PC-3 (cell line): ENCODE results near the gene ZIC2. TPM values are rescaled to one million over a fixed set of nuclear protein-coding genes. Genes with fewer than 3 reads are reported as not detected.

Experiments
- ATAC-seq: fragments of 200-7000 bp; cut with Tn5 transposase; 2 replicates; pipeline ENCODE4 v1.9.1; 2020; ENCODE audit warnings: mild to moderate bottlenecking, moderate library complexity
- BruUV-seq: library from RNA; stranded (reverse); fragments of 400-500 nt; replicated peaks from 2 replicates; lab custom pipeline; 2021; lab: Mats Ljungman, UMichigan
- CTCF ChIA-PET: fragments of 300-600 bp; sonication (Branson Sonifier 250); formaldehyde crosslinking; loops from one replicate; lab custom pipeline; 2022; ENCODE audit warnings: antibody characterized with exemption; lab: Charles Lee
- POLR2A ChIA-PET: fragments of 300-600 bp; sonication (Branson Sonifier 250); formaldehyde crosslinking; loops from one replicate; lab custom pipeline; 2022; ENCODE audit warnings: antibody characterized with exemption; ENCODE audit not compliant: unreplicated experiment; lab: Charles Lee
- DNase-seq: peaks from one replicate; pipeline ENCODE4 v3.0.0-alpha.2; 2015
- H2AFZ ChIP-seq: fragments of 300-600 bp; sonication (generic); 2 replicates; pipeline ENCODE4 v1.6.0; 2016; ENCODE audit warnings: antibody characterized with exemption, low read length
- H3F3A ChIP-seq: fragments of 300-600 bp; sonication (generic); one replicate; pipeline ENCODE4 v1.6.0; 2017; ENCODE audit warnings: antibody characterized with exemption, low read length, control low read depth, mild to moderate bottlenecking; ENCODE audit not compliant: unreplicated experiment
- H3K27ac ChIP-seq: fragments of 300-600 bp; sonication (generic); 2 replicates; pipeline ENCODE4 v1.5.1; 2016; ENCODE audit warnings: mild to moderate bottlenecking, low read length
- H3K27me3 ChIP-seq: fragments of 300-600 bp; sonication (generic); 2 replicates; pipeline ENCODE4 v1.6.1; 2016; ENCODE audit warnings: low read length, mixed read lengths
- H3K36me3 ChIP-seq: fragments of 300-600 bp; sonication (generic); 2 replicates; pipeline ENCODE4 v1.6.1; 2016; ENCODE audit warnings: low read depth, mixed run types, low read length, mixed read lengths
- H3K4me1 ChIP-seq: fragments of 300-600 bp; sonication (generic); 2 replicates; pipeline ENCODE4 v1.5.1; 2016; ENCODE audit warnings: low read length; ENCODE audit not compliant: insufficient read depth
- H3K4me2 ChIP-seq: fragments of 300-600 bp; sonication (generic); 2 replicates; pipeline ENCODE4 v1.6.0; 2016; ENCODE audit warnings: low read length
- H3K4me3 ChIP-seq: fragments of 300-600 bp; sonication (generic); 2 replicates; pipeline ENCODE4 v1.5.1; 2016; ENCODE audit warnings: mild to moderate bottlenecking, low read length, mixed read lengths
- H3K79me2 ChIP-seq: fragments of 300-600 bp; sonication (generic); 2 replicates; pipeline ENCODE4 v1.6.1; 2017; ENCODE audit warnings: low read length, mixed read lengths
- H3K9ac ChIP-seq: fragments of 300-600 bp; sonication (generic); 2 replicates; pipeline ENCODE4 v1.6.0; 2016; ENCODE audit warnings: mild to moderate bottlenecking, low read length
- H3K9me2 ChIP-seq: fragments of 300-600 bp; sonication (generic); replicated peaks from 2 replicates; pipeline ENCODE4 v1.6.1; 2016; ENCODE audit warnings: mixed run types, low read length, mixed read lengths
- H3K9me3 ChIP-seq: fragments of 300-600 bp; sonication (generic); 2 replicates; pipeline ENCODE4 v1.6.1; 2016; ENCODE audit warnings: low read length, mixed read lengths
- H4K20me1 ChIP-seq: fragments of 300-600 bp; sonication (generic); 2 replicates; pipeline ENCODE4 v1.6.1; 2016; ENCODE audit warnings: low read length, mixed read lengths
- CTCF ChIP-seq: fragments of 300-600 bp; sonication (generic); conservative IDR thresholded peaks from 2 replicates; pipeline ENCODE4 v1.5.1; 2017; ENCODE audit warnings: antibody characterized with exemption, low read depth, mild to moderate bottlenecking, low read length
- EZH2 ChIP-seq: fragments of 300-600 bp; sonication (generic); IDR thresholded peaks from one replicate; pipeline ENCODE4 v1.6.1; 2017; ENCODE audit warnings: antibody characterized with exemption, mild to moderate bottlenecking, low read length; ENCODE audit not compliant: unreplicated experiment
- EZH2phosphoT487 ChIP-seq: fragments of 300-600 bp; sonication (generic); IDR thresholded peaks from 2 replicates; pipeline ENCODE4 v1.6.1; 2018; ENCODE audit warnings: mild to moderate bottlenecking, antibody characterized with exemption, low read length, borderline replicate concordance
- intact Hi-C: fragments of 100-400 bp; cut with micrococcal nuclease; formaldehyde crosslinking; loops from 2 replicates; pipeline ENCODE4 v1.9.0; 2023
- total RNA-seq: library from RNA; depleted of rRNA; stranded (reverse); fragments of >200 nt; gene quantifications from 2 replicates; pipeline ENCODE4 v1.2.3, GENCODE V29; 2014

The ZIC2 gene
- total RNA-seq, 1 experiment from 2014 or later = not detected

DNA sequence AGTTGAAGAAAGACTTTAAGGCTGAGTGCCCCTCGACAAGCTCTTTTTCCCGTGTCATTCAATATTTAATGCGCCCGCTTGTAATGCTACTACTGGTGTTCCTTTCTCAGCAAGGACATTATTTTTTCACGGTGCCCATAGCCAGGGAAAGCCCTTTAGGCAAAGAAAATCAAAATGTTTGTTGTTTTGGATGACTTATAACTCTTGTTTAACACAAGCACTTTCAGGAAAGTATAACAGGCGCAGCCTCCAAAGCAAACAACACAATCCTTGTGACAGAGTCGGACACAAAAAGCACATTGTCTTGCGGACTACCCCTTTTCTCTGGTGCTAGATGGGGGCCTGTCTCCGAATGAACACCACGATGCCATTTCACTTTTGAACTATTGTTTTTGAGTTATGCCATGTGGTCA, 22.5 kb upstream of the ZIC2 start:
- intact Hi-C loops = no loop called here
- no peak for DNase-seq
- Histone ChIP-seq H3K27me3 (peaks cover 80% of the 10 kb centered on the region), H3K9ac (no peak overlapping the region), H3K4me2 (peak overlapping the region; percentile 69), H3K27ac (no peak overlapping the region), H3K9me3 (no peaks in the 10 kb centered on the region), H3K36me3 (no peaks in the 10 kb centered on the region), H4K20me1 (no peaks in the 10 kb centered on the region), H3K4me3 (peak overlapping the region; percentile 59; the same call in 1 of the 2 replicates), H3K9me2 (no peaks in the 10 kb centered on the region), H2AFZ (no peak overlapping the region), H3F3A (no peaks in the 10 kb centered on the region), H3K4me1 (no peaks in the 10 kb centered on the region), H3K79me2 (no peaks in the 10 kb centered on the region)
- no TSS peak for BruUV-seq
- no peak; the same call in 1 of the 2 replicates for ATAC-seq
- ChIA-PET POLR2A (no interaction called here), CTCF (no interaction called here)
- TF ChIP-seq EZH2 = no peak
- no peak for TF ChIP-seq EZH2phosphoT487
- no peak for TF ChIP-seq CTCF

DNA sequence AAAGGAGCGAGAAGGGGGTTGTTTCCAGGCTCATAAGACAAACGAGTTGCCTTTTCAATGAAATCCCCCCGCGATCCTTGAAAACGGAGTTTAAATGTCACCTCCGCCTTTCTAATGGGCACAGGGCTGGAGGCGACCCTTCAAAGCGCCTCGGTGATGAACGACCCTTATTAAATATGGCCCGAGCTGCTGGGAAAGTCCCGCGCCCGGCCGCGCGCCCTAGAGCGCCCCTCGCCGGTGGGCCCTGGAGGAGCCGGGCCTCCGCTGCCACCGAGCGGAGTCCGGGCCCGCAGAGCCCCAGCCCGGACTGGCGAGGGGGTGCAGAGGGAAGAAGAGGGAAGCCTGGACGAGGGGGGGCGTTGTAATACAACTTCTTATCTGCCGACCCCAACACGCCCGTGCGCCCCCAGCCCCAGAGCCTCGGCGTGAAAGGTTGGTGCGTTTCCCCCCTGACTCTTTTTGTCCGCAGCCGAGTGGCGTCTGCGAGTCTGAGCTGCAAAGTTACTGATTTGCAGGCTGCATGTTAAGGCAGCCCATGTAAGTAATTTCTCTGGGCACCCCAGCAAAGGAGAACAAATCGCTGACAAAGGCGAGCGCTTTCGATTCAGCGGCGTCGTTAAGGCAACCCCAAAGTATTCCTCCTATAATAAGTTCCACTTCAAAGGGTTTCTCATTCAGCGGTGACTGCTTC, 21.9 kb upstream of the ZIC2 start:
- ChIA-PET CTCF (no interaction called here), POLR2A (no interaction called here)
- H2AFZ ChIP-seq = no peak overlapping the region
- no TSS peak for BruUV-seq
- H3K4me2 ChIP-seq = peak overlapping the region; percentile 69
- H3K79me2 ChIP-seq = no peaks in the 10 kb centered on the region
- H3K27ac ChIP-seq = no peak overlapping the region
- intact Hi-C loops = no loop called here
- no peaks in the 10 kb centered on the region for H3K36me3 ChIP-seq
- no peaks in the 10 kb centered on the region for H3K9me2 ChIP-seq
- H3K4me3 ChIP-seq = peak overlapping the region; percentile 59
- no peaks in the 10 kb centered on the region for H3F3A ChIP-seq
- H3K27me3 ChIP-seq = peaks cover 85% of the 10 kb centered on the region
- DNase-seq (no peak), ATAC-seq (peak; percentile 35)
- H4K20me1 ChIP-seq = no peaks in the 10 kb centered on the region
- TF ChIP-seq EZH2phosphoT487 (no peak), EZH2 (peak; percentile 91), CTCF (peak; percentile 36; the same call in 1 of the 2 replicates)
- H3K9ac ChIP-seq = no peak overlapping the region
- no peaks in the 10 kb centered on the region for H3K9me3 ChIP-seq
- no peaks in the 10 kb centered on the region for H3K4me1 ChIP-seq

GRCh38 chr13:99960663-99961311, 20.8 kb upstream of the ZIC2 start:
- no peak overlapping the region for H3K4me2 ChIP-seq
- no peaks in the 10 kb centered on the region for H3F3A ChIP-seq
- no peaks in the 10 kb centered on the region for H3K9me3 ChIP-seq
- POLR2A ChIA-PET = no interaction called here
- DNase-seq (no peak), ATAC-seq (no peak)
- no peak overlapping the region for H3K27ac ChIP-seq
- no TSS peak for BruUV-seq
- H3K79me2 ChIP-seq = no peaks in the 10 kb centered on the region
- CTCF ChIA-PET = no interaction called here
- H3K9me2 ChIP-seq = no peaks in the 10 kb centered on the region
- no peak overlapping the region for H2AFZ ChIP-seq
- no peaks in the 10 kb centered on the region for H4K20me1 ChIP-seq
- H3K36me3 ChIP-seq = no peaks in the 10 kb centered on the region
- no peak overlapping the region for H3K9ac ChIP-seq
- peaks cover 84% of the 10 kb centered on the region for H3K27me3 ChIP-seq
- H3K4me1 ChIP-seq = no peaks in the 10 kb centered on the region
- H3K4me3 ChIP-seq = no peak overlapping the region
- TF ChIP-seq EZH2 = no peak
- TF ChIP-seq CTCF = no peak
- no peak for TF ChIP-seq EZH2phosphoT487
- intact Hi-C loops = no loop called here
